Activated CD8-positive, alpha-beta memory T cell treated with anti-CD3 and anti-CD28 coated beads, Interleukin-2, amount 50 U/mL, for 4 hours (primary cell): Measurements from ENCODE around the gene FUT8.

Experiments used
- DNase-seq: peaks from one replicate; pipeline ENCODE4 v3.0.0-alpha.2; 2020

FUT8 gene

DNA sequence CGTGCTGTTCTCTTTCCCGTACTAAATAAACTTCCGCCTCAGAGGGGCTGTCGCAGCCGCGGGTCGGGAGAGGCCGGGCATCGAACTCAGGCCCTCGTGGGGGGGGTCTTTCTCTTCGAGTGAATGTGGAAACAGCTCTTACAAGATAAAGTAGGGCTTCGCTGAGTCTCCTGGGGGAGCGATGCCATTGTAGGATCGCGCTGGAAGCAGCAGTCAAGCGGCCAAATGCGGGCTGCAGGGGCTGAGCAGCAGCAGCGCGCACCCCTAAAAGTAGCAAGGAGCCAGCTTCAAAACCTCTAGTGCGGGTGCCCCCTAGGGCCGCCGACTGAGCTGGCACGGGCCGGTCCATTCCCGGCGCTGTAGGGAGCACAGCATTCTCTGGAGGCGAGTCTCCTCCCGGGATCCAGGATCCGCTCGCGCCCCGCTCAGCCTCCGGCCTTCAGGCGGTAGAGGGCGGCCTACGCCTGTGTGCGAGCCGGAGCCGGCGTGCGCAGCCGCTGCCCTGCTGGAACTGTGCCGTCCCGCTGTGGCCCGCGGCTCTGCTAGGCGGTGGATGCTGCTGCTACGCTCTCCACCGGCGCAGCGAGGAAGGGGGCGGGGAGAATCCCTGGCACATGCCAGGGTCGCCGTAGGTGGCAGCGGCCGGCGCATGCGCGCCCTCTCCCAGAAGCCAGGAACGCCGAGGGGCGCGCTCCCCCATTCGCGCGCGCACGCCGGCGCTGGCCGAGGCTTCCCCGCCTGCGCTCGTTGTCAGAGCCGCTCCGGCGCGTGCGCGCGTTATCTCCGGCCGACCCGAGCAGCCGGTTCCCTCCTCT is at the start of gene FUT8:
TSS of gene FUT8 (plus strand) at position 699 of the 815 bp plus-strand sequence. CDS start 148,834 bp downstream, outside the sequence.
- peak; percentile 97 for DNase-seq

DNA sequence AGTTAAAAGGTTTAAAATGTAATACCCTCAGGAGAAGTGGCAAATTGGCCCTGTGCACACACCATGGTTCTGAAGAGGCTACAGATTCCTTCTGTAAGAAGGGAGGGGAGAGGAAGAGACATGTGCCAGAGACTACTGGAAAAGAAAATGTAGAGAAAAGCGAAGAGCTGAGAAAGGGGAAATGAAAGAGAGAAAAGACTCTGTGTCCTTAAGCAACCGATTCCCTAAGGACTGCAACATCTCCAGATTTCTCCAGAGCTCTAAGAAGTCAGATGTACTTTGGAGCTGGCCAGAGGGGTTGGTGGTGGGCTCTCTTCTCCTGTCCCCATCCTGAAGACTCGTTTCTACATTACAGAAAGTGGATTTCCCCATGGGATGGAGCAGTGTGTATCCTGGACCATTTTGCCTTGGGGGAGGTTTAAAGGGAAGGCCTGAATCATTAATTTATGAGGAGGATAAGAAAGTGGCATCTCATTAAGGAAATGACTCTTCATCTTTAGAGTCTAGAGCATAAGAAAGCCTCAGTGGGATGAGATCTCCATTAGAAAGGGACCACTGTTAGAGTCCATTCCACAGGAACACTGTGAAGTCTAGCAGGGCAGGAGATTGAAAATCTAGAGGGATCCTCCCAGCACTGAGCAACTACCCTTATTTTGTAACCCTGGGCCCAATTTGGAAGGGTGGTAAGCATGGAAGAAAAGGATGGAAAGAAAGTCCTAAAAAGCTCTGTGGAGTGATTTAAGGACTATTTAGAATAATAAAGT is 45.5 kb upstream of the FUT8 start:
- no peak for DNase-seq

DNA sequence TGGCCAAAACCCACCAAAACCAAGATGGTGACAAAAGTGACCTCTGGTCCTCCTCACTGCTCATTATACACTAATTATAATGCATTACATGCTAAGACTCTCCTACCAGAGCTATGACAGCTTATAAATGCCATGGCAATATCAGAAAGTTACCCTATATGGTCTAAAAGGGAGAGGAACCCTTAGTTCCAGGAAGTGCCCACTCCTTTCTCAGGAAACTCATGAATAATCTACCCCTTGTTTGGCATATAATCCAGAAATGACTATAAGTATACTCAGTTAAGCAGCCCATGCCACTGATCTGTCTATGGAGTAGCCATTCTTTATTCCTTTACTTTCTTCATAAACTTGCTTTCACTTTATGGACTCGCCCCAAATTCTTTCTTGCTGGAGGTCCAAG is 43.0 kb upstream of the FUT8 start:
- no peak for DNase-seq

DNA sequence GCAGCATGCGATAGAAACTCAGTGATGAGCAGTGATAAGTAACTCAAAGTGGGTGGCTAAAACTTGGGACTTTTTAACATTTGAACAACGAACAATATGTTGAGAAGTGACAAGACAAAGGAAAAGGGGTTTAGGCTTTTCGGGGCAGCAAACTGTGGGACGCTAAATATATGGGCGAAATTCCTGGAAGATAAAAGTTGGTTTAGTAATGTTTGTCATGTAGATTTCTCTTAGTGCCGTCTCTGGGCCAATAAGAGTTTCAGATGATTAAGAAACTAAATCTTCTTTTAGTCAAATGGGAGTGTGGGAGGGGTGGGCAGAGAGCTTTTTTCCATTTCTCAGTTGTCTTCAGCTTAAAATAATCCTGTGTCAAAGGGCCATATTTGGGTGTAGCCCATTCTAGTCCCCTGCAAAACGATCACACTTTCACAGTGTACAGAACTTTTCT is 41.7 kb upstream of the FUT8 start:
- DNase-seq: no peak

DNA sequence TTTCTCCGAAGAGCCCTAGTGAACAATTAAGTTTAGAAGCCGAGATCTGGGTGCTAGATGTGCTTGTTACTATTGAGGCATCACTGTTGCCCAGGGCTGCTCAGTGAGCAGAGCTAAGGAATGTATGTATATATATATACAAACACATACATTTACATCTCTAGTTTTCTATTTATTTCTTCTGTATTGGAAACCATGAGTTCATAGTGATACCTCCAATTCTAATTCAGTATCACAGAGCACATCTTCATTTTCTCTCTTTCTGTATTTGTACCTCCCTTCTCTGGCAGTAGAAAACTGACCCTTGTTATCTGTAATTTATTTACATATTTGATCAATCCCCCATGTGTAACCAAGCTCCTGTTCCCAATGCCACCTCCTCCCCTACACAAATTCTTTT is 40.7 kb upstream of the FUT8 start:
- no peak for DNase-seq

DNA sequence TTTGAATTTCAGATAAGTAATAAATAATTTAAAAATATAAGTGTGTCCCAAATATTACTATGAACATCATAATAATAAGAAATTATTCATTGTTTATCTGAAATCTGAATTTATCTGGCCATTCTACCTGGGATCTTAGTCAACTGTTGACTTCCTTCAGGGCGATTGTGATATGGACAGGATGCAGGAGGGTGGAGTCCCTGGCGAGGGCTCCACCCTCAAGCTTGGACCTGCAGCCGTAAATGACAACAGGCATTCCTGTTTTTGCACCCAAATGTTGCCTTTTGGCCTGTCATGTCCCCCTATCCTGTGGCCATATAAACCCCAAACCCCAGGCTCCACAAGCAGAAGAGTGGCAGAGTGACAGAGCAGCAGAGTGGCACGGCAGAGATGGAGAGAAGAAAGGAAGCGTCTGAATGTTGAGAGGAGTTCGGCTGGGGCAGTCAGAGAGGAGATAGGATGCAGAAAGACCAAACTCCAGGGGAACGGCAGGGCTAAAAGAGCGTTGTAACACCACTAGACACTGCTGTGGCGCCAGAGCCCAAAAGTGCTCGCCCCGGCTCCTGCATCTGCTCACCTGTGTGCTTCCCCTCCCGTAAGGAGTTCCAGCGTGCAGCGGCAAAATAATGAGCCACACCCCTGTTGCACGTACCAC is 39.4 kb upstream of the FUT8 start:
- DNase-seq: no peak

DNA sequence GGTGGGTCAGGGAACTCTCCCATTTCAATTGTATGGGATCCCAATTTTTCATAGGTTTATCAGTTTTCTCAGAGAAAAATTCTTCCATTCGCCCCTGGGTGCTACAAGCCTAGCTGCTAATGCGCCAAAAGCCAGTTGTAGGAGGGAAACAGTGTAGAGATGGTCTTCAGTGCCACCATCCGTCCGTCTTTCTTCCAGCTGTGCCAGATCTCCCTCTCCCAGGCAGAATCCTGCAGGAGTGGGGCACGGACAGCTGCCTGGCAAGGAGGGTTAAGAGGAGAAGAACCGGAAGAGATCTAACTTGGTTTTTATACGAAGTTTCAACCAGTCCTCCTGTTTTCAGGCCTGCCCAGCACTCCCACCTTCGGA is 38.9 kb upstream of the FUT8 start:
- DNase-seq: no peak

DNA sequence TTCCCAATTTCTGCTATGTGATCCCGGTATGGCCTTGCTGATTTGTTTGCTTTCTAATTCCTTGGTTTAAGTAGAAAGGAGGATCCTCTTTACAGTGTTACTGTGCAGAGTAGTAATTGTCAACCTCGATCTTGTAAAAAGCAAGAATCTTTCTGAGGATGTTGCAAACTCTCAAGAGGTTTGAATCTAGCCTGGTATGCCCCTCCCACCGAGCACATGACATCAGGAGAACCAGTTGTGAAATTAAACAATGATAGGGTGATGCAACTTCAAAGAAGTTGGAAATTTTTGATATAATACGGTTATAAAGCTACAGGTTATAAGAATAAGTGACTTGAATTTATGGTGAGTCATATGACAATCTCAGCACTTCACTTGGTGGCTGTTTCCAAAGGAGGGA is 35.0 kb upstream of the FUT8 start:
- no peak for DNase-seq

DNA sequence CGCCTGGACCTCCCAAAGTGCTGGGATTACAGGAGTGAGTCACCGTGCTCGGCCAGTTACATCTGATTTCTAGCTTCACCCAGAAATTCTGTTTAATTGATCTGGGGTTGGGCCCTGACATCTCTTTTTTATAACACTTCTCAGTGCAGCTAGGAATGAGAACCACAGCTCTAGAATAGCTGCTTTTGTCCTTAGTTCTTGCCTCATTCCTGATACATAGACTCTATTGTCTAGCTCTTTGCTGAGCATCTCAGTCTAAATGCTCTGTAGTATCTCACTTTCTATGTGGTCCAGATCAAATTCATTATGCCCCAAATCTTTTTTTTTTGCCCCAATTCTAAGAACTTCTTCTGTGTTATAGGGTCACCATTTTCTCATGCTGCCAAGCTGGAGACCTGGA is 29.9 kb upstream of the FUT8 start:
- DNase-seq: no peak

DNA sequence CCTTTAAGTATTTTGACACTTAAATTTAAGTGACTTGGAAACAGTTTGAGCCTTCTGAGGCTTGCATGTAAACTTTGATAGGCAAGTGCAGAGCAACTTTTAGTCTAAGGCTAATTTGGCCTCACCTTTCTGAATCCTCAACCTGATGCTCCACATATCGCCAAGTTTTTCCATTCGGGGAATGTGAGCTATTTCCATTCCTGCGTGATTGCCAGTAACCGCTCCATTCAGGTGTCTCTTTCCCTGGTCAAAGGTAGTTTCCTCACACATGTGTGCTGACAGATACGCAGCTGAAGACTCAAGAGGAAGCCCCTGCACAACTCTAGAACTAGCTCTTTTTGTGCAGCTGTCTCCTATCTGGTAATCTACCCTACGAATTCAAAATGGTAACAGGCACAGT is 25.4 kb upstream of the FUT8 start:
- no peak for DNase-seq

DNA sequence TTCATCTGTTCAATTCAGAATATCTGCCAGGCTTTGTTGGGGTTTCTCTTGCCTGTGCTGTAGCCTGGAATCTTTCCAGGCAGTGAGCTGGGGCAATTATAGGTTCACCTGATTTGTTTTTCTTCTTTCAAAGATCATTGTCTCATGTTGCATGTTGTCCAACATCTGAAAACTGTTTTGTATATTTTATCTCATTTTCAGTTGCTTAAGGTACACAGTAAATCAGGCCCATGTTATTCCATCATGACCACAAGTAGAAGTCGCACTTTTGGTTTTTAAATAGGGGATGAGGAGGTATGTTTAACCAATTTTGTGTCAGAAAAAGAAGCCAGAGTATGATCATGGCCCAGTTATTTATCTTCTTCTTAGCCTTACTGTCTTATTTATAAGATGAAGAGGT is 24.9 kb upstream of the FUT8 start:
- no peak for DNase-seq

DNA sequence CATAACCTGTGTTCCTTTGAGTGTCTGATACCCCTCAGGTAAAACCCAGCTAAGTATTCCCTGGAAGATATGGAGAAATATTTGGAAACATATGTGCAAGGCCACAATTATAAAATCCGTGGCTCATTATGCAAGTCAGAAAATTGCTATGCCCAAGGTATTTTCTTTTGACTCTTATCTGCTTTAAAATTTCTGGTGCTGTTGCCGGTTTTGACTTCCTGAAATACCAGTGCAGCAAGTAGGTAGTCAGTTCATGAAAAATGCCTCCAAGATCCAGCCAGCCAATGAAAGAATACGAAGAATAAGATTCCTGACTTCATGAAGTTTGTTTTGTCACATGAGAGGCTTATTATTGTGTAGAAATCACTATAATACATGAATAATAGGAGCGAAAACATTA is 20.2 kb upstream of the FUT8 start:
- DNase-seq: no peak

DNA sequence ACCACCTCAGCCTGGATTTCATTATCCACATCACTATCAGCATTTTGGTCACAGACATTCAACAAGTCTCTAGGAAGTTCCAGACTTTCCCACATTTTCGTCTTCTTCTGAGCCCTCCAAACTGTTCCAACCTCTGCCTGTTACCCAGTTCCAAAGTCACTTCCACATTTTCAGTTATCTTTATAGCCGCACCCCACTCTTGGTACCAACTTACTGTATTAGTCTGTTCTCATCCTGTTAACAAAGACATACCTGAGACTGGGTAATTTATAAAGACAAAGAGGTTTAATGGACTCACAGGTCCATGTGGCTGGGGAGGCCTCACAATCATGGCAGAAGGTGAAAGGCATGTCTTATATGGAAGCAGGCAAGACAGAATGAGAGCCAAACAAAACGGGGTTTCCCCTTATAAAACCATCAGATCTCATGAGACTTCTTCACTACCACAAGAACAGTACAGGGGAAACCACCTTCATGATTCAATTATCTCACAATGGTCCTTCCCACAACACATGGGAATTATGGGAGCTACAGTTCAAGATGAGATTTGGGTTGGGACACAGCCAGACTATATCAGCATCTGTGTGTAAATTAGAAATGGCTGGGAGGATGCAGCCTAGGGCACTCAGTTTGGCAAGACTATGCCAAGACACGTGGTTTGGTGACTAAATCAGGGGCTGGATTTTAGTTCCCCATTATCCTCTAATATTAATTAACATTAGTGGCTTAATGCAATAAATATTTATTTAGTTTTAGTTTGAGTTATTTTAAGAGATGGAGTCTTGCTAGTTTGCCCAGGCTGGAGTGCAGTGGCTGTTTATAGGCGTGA is 16.2 kb upstream of the FUT8 start:
- no peak for DNase-seq

DNA sequence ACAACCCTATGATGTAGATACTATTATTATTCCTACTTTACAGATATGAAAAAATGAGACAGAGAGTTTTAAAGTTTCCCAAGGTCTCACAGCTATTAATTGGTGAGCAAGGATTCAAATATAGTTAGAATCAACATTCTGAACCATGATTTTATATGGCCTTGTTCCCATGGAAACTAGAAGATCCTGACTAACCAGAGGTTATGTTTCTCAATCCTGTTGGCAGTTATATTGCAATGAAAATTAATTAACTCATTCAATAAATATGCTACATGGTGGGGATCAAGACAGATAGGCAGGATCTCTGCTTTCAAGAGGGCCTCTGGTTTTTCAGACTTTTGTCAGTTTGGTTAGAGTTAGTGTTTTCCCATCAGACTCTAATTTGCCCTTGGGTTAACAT is 9.3 kb upstream of the FUT8 start:
- no peak for DNase-seq

DNA sequence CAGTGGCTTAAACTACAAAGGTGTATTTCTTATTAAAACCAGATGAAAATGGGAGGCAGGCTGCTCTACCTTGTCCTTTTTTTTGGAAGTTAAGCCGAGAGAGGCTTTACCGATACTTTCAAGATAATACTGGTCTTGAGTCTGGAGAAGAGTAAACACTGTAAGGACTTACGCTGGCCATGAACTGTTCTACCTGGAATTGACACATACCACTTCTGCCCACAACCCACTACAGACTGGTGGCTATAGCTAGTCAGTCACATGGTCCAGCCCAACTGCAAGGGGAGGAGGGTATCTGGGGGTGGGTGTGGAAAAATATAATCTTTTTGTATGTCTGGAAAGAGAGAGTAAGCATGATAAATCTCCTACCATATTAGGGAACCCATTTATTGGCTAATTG is 4.4 kb upstream of the FUT8 start:
- no peak for DNase-seq

DNA sequence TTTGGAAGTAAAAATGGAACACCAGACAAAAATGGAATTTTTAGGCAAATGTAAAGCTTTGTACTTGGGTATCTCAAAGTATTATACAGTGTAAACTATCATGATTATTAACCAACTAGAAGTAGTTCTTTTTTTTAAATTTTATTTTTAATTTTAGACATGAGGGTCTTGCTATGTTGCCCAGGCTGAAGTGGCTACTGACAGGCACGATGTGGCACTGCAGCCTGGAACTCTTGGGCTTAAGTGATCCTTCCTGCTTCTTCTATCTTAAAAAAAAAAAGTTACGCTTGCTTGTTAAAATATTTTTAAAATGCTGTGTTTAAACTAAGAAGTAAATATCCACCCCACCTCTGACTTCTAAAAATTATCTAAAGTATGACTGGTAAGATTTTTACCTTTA is 1.9 kb upstream of the FUT8 start:
- DNase-seq: no peak

DNA sequence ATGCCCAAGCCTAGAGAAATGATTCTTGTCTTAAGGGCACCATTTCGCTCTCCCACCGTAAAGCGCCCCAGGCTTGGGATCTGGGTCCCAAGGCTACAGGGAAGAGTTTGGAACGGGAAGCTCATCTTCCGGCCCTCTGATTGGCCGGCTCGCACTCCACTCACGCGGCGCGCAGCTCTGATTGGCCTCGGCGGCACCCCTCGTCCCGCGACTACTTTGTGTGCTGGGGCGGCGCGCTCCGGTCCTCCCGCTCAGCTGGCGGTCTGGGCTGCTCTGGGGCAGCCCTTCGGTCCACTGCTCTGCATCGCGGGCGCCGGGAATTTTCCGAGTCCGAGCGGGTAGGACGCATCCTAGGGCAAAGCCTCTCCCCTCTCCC is 886 bp upstream of the FUT8 start:
- peak; percentile 77 for DNase-seq

DNA sequence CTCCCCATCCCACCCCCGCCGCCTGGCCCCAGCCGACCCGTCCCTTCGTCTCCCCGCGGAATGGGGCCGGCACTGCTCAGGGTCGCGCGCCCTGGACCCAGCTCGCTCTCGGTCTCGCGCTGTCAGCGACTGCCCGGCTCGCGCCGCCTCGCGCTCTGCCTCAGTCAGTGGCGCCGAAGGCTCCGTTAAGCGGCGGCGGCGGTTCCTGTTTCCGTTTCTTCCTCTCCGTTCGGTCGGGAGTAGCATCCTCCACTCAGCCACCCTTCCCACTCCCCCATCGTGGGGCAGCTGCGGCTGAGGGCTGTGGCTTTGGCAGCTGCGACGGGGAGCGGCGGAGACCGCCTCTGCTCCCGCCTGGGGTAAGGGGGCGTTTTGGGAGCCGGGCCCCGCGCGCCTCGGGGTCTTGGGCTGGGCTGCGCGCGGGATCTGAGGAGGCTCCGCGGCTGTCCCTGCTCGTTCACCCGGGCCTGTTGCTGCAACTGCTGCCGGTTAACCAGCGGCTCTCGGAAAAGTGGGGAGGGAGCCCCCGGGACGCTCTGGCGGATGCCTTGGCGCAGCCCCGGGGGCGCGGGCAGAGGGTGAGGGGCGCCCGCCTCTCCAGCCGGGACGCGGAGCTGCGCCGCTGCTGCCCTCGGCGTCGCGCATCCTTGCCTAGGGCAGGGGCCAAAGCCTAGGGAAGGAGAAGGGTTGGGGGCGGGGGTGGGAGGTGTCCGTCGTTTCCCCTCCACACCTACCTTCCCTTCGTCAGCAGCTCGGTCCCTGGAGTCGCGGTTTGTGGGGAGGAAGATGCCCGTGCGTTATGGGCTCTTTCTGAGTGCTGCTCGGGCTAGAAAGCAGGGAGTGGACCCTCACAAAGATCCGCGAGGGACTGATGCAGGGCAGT is 567 bp downstream of the FUT8 start:
- no peak for DNase-seq

DNA sequence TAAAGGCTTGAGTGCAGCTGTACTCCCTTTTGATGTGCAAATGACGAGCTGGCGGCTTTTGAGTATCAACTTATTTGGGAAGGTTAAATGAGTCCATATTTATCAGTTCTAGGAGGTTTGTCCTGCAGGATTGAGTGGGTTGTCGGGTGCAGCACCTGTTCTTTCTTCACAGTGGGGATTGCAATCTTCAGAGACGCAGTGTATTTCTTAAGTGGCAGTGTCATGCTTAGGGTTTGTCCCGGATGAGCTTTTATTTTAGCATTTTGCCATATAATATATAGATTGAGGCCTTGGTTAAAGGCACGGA is 1.2 kb downstream of the FUT8 start:
- DNase-seq: no peak

DNA sequence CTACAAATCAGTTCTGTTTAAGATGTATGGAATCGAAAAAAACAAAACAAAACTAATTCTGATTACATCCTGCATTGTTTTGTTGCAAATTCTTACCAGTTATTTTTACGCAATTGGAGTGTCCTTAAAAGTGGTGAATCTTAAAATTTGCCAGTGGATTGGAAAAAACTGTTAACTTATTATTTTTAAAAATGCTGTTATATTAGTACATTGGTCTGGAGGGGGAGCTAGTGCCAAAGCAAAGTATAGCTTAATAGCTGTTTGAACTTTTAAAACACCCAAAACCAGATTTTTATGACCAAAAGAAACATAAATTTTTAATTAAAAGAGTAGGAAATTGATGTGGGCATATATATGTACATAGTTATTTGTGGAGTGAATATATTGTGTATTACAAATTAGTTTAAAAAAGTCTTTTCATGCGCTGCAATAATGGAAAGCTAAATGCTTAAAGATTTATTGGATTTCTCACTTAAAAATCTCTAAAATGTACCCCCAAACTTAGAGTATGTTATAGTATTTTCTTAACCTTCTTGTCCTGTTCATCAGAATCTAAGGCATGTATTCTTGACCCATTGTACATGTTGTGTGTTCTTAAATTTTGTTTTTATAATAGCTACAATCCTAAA is 2.5 kb downstream of the FUT8 start:
- peak; percentile 18 for DNase-seq

DNA sequence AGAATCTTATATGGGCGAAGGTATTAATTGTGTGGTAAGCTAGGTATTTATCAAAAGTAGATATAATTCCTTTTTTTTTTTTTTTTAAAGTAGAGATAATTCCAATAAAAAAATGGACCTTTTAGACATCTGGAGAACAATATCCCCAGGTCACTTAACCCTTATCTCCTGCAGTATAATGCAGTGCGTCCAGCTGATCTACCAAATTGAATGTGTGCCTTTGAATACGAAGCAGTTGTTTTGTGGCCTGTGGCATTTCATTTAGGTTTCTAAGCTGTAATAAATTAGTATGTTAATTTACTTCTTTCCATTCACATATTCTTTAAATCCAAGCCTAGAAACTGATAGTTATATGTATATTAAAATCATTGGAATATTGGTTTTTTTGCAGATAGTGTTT is 3.1 kb downstream of the FUT8 start:
- DNase-seq: no peak
